ENCODE results near the gene ADH5.

DNA sequence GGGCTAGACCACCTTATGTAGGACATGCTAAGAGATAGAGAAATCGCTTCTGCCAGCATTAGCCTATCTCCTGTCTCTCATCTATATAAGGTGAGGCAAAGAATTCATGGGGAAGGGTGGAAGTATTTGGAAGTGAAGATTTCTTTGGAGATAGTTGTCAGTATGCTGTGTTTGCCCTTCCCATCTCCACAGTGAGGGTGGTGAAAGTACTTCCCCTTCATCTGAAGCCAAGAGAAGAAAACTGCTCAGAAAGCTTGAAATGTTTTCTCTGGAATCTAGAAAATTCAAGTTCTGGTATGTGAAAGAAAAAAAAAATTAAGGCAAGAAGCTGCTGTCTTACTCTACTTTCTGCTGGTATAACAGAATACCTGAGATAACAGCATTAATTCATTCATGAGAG, 12.3 kb upstream of the ADH5 start:
- TF ChIP-seq, protein P1, sequence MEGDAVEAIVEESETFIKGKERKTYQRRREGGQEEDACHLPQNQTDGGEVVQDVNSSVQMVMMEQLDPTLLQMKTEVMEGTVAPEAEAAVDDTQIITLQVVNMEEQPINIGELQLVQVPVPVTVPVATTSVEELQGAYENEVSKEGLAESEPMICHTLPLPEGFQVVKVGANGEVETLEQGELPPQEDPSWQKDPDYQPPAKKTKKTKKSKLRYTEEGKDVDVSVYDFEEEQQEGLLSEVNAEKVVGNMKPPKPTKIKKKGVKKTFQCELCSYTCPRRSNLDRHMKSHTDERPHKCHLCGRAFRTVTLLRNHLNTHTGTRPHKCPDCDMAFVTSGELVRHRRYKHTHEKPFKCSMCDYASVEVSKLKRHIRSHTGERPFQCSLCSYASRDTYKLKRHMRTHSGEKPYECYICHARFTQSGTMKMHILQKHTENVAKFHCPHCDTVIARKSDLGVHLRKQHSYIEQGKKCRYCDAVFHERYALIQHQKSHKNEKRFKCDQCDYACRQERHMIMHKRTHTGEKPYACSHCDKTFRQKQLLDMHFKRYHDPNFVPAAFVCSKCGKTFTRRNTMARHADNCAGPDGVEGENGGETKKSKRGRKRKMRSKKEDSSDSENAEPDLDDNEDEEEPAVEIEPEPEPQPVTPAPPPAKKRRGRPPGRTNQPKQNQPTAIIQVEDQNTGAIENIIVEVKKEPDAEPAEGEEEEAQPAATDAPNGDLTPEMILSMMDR (IDR thresholded peaks at IDR 0.05; ENCODE audit: low read depth, low read length) = no peak
- no peak for TF ChIP-seq POLR2A (IDR thresholded peaks at IDR 0.05; ENCODE audit: extremely low read depth, insufficient read length)
- no peak for TF ChIP-seq MYC (IDR thresholded peaks at IDR 0.05; ENCODE audit: low read depth, low read length)
- TF ChIP-seq, protein P2, sequence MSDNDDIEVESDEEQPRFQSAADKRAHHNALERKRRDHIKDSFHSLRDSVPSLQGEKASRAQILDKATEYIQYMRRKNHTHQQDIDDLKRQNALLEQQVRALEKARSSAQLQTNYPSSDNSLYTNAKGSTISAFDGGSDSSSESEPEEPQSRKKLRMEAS (IDR thresholded peaks at IDR 0.05; ENCODE audit: low read depth, low read length) = no peak

Data from NB4 (cell line).